Lower leg skin (tissue), 4 donors: ENCODE results near the gene PSMB9. TPM values are rescaled to one million over a fixed set of nuclear protein-coding genes. Genes with fewer than 3 reads are reported as not detected.

ENCODE experiments used
- DNase-seq, 2 donors: peaks; one replicate each; pipeline ENCODE4 v3.0.0-alpha.2; 2019; ENCODE audit warnings: low spot score in 2 of 2
- H3K4me3 ChIP-seq: fragments of 200-600 bp; sonication (generic); 2 replicates; pipeline ENCODE4 v1.5.1; 2017; ENCODE audit warnings: mild to moderate bottlenecking, low read depth; ENCODE audit not compliant: poor library complexity, severe bottlenecking
- CTCF ChIP-seq, 3 donors: fragments of 450-650 bp; IDR thresholded peaks; one replicate each; pipeline ENCODE4 v1.5.1; 2016; ENCODE audit warnings: antibody characterized with exemption in 3 of 3, mild to moderate bottlenecking in 3 of 3, moderate library complexity in 2 of 3
- POLR2A ChIP-seq, 2 donors: fragments of 450-650 bp; IDR thresholded peaks; one replicate each; pipeline ENCODE4 v1.6.1; 2016 to 2017; ENCODE audit warnings: antibody characterized with exemption in 2 of 2, mild to moderate bottlenecking in 1 of 2, moderate library complexity in 1 of 2
- WGBS, 2 donors: methylation state at CpG; one replicate each; pipeline ENCODE4 v1.1.5; 2018; 5-methylcytosine and 5-hydroxymethylcytosine counted together
- intact Hi-C: fragments of 100-400 bp; cut with DNase I; formaldehyde crosslinking; loops from one replicate; pipeline ENCODE4 v1.15.0; 2023; ENCODE audit warnings: low total_unique reads
- total RNA-seq, 4 donors: library from RNA; depleted of rRNA; stranded (reverse); fragments of >200 nt; gene quantifications; one replicate each; pipeline ENCODE4 v1.1.0, GENCODE V29; 2016

The PSMB9 gene
- total RNA-seq, 4 donors from 2014 or later = 25.4 to 29.9 (median 28.1) TPM

- DNase-seq = no peak
- intact Hi-C loops = no loop called here
- 71 to 76% methylated on average over 2 of the region's 2 CpGs for WGBS, 2 donors
- H3K4me3 ChIP-seq = no peak overlapping the region
- TF ChIP-seq CTCF (IDR thresholded peaks at IDR 0.05) (no peak), POLR2A (IDR thresholded peaks at IDR 0.05) (no peak)
Observed at GRCh38 chr6:32908897-32909296, 54.9 kb downstream of the PSMB9 start.

Other genes starting within 250 kb of the PSMB9 start
- gene HLA-DQA1, start 216.8 kb upstream of the PSMB9 start, total RNA-seq = 10 to 100 TPM in 2 of 4 donors, 1 to 10 TPM in 2; 4.7 to 19.8 (median 10.3) TPM
- 10 to 100 TPM in 1 of 4 donors, 1 to 10 TPM in 2, under 1 TPM in 1; 0.44 to 11.3 (median 4.4) TPM for gene HLA-DQB1, start 187.5 kb upstream of the PSMB9 start, total RNA-seq
- 1 to 10 TPM; 3.4 to 7.2 (median 5.6) TPM for gene HLA-DQA2, start 112.8 kb upstream of the PSMB9 start, total RNA-seq
- gene HLA-DQB2, start 90.7 kb upstream of the PSMB9 start, total RNA-seq = 10 to 100 TPM; 63.7 to 89.1 (median 68.7) TPM
- 1 to 10 TPM; 1.7 to 3.3 (median 2.1) TPM for gene HLA-DOB, start 37.2 kb upstream of the PSMB9 start, total RNA-seq
- 10 to 100 TPM; 13.6 to 23.3 (median 15.6) TPM for gene TAP2, start 15.5 kb upstream of the PSMB9 start, total RNA-seq
- 10 to 100 TPM; 38.9 to 63.9 (median 50.3) TPM for gene PSMB8, start 10.1 kb upstream of the PSMB9 start, total RNA-seq
- gene TAP1, start 488 bp upstream of the PSMB9 start, total RNA-seq = 100 to 1,000 TPM in 3 of 4 donors, 10 to 100 TPM in 1; 90.7 to 113 (median 105) TPM
- 10 to 100 TPM; 15.3 to 23.2 (median 18.4) TPM for gene HLA-DMB, start 86.8 kb downstream of the PSMB9 start, total RNA-seq
- 10 to 100 TPM; 11.5 to 33.4 (median 22.4) TPM for gene HLA-DMA, start 98.9 kb downstream of the PSMB9 start, total RNA-seq
- gene BRD2, start 114.4 kb downstream of the PSMB9 start, total RNA-seq = 100 to 1,000 TPM in 3 of 4 donors, 10 to 100 TPM in 1; 97.5 to 130 (median 119) TPM
- 10 to 100 TPM in 3 of 4 donors, 1 to 10 TPM in 1; 4.3 to 47.9 (median 13.4) TPM for gene HLA-DOA, start 155.4 kb downstream of the PSMB9 start, total RNA-seq
- 100 to 1,000 TPM in 2 of 4 donors, 10 to 100 TPM in 2; 57.1 to 127 (median 96.8) TPM for gene HLA-DPA1, start 219.5 kb downstream of the PSMB9 start, total RNA-seq
- 10 to 100 TPM; 48.1 to 84.0 (median 63.3) TPM for gene HLA-DPB1, start 221.8 kb downstream of the PSMB9 start, total RNA-seq